Right ventricle myocardium superior (tissue), 1 donor: ENCODE measurements around the gene AGTPBP1. TPM values are rescaled to one million over a fixed set of nuclear protein-coding genes. Genes with fewer than 3 reads are reported as not detected.
A peak's percentile ranks its signal among the peaks of the same experiment; 100 is the strongest.

ENCODE experiments used
- ATAC-seq: fragments of 200-7000 bp; cut with Tn5 transposase; one replicate; pipeline ENCODE4 v1.9.1; 2020; ENCODE audit warnings: mild to moderate bottlenecking; ENCODE audit not compliant: poor library complexity
- DNase-seq: peaks from one replicate; pipeline ENCODE4 v3.0.0-alpha.2; 2020
- intact Hi-C: fragments of 100-400 bp; cut with DNase I; formaldehyde crosslinking; loops from one replicate; pipeline ENCODE4 v1.11.2; 2022
- total RNA-seq: library from RNA; stranded (reverse); fragmentation: NEBNext Ultra II Directional; extraction: Animal tissue kit (Norgen Biotek cat#: 25700); gene quantifications from one replicate; pipeline ENCODE4 v1.2.1, GENCODE V29; 2021
- donor health status: DM: no; HTN: yes; CAD: no; lungs with severe emphysema.

AGTPBP1 gene
- total RNA-seq, 1 donor from 2014 or later = 78.3 TPM

DNA sequence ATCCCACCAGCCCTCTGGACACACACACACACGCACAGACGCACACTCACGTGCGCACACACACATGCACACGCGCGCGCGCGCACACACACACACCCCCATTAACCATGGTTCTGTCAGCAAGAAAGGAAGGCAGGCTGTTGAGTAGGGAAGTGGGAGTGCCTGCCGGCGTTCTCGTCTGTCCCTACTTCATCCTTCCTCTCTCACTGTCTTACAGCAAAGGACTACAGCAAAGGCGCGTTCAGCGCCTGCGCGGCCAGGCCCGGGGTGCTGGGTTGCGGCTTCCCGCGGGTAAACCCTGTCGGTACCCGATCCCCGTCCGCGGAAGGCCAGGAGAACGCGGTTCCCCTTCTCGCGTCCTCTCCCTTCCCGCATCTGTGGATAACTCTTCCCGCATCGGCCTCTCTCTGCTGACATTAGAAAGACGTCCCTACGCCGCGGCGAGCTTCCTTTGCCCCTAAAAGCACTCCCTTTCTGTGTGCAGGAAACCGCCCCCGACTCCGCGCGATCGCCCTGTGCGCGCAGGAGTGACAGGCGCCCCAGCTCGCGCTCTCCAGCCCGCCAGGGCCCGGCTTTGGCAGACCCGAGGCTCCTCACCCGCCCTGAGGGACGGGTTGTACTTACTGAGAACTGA, 219.2 kb downstream of the AGTPBP1 start:
- intact Hi-C loops = no loop called here
- DNase-seq (peak; percentile 82), ATAC-seq (peak; percentile 83)

DNA sequence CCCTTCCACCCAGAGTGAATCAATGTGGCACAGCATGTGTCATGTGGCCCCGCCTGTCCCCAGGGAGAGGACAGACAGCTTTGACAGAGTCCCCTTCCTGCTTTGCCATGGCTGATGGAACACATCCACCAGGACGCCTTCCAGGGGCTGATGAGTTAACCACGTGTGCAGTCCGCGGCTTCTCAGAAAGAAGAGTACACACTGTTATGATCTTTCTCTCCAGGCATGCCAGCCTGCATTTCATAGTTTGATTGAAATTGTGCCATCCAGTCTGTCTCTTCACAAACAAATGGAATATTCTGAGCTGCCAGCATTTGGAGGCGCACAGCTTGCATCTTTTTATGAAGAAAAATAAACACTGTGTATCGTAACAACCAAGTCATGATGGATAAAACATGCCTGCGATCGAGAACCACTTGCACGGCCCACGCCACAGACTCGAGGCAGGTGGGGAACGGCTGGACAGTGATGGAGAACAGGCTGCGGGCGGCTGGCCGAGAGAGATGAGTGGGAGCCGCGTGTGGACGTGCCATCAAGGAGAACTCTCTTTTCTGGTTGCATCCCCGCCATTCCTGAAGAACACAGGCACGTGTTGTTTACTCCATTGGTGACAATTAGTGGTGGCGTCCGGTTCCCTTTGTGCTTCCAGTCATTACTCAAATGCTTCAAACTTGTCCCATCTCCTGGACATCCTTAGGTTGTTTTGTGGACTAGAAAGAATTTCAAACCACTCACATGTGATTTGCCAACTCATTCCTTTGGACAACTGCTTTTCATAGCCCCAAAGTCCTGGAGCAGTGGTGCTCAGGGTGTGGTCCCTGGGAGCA, 220.2 kb downstream of the AGTPBP1 start:
- intact Hi-C loops = no loop called here
- DNase-seq = peak; percentile 54

DNA sequence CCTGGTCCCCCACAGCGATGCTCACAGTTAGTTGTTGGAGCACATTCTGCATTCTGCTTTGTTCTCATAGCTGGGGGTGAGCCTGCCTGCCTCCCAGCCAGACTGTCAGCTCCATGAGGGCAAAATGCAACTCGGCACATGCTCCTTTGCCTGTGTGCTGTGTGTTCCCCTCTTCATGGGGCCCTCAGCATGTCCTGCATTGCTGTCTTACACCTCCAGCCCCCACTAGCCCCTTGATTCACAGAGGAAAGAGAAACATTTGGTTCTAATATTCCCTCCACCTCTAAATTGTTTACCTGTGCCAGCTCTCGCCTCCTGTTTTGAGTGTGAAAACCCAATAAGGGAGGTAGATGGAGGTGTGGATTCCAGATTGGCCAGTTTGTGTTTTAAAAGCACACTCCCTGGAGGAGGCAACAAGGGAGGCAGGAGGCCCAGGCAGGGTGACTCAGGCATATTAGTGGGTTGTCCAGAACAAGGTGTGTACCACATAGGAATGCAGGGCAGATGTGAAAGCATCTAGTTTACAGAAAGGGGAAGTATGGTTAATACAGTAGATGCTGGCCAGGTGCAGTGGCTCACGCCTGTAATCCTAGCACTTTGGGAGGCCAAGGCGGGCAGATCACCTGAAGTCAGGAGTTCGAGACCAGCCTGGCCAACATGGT, 224.6 kb downstream of the AGTPBP1 start:
- ATAC-seq (no peak), DNase-seq (no peak)
- intact Hi-C loops = no loop called here

More for the DNA sequence above, 220.2 kb downstream of the AGTPBP1 start:
- peak; percentile 52 for ATAC-seq

DNA sequence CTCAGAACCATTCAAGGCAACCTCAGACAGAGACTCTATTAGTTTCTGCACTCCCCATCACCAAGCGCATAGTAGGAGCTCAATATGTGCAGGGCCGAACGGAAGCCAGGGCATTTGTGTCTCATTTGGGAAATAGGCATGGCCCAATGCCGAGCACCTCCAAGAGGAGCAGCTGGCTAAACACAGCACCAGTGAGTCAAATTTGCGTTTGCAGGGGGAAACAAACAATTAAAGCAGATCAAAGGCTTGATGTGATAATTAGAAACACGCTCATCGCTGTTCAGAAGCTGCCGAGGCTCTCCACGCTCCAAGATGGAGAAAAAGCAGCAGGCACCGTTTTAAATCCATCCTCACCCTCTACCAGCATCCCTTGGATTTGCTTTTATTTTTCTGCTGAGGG, 225.3 kb downstream of the AGTPBP1 start:
- ATAC-seq (no peak), DNase-seq (no peak)
- intact Hi-C loops = no loop called here

DNA sequence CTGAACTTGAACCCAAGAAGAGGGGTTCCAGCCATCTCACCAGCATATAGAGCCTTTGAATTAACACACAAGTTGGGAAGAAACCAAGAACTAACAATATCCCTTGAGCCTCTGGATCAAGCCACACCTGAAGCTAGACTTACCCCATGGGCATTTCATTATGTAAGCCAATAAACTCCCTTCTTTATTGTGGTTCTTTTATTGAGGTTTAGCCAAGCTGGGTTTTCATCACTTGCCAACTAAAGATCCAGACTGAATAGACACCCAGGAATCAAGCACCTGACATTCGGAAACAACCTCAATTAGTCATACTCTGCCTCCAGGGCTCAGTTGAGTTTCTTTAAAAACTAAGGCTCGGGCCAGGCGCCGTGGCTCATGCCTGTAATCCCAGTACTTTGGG, 226.7 kb downstream of the AGTPBP1 start:
- no peak for DNase-seq
- intact Hi-C loops = no loop called here
- no peak for ATAC-seq

DNA sequence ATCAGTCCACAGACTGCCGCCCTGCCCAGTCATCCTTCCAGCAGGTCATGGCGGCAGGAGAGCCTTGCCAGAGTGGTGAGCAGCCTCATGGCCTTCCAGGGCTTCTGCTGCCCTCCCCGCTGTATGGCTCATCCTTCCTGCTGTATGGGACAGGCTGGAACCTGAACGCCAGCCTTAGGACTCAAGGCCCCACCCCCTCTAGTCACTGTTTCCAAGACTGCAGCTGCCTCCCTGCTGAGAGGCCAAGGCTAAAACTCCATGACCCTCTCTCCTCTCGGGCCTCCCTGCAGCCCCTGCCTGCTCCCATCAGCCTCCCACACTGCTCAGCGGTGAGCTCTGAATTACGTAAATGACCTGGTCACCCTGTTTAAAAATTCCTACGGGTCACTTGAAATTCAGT, 227.5 kb downstream of the AGTPBP1 start:
- intact Hi-C loops = no loop called here
- DNase-seq (no peak), ATAC-seq (no peak)

DNA sequence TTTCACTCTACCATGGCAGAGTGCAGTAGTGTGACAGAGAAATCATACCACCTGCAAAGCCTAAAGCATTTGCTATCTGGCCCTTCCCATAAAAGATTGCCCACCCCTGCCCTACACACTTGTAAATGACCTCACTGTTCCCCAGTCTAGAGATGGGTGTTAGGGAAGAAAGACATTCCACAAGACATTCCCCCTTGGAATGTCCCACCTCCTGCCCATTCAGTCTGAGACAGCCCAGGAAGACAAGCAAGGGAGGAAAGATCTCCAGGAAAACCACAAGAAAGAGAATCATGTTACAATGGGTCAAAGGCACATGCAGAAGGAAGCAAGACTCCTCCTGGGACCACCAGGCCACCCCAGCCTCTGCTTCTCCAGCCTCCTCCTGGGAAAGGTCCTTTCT, 230.0 kb downstream of the AGTPBP1 start:
- intact Hi-C loops = no loop called here
- ATAC-seq (no peak), DNase-seq (no peak)

DNA sequence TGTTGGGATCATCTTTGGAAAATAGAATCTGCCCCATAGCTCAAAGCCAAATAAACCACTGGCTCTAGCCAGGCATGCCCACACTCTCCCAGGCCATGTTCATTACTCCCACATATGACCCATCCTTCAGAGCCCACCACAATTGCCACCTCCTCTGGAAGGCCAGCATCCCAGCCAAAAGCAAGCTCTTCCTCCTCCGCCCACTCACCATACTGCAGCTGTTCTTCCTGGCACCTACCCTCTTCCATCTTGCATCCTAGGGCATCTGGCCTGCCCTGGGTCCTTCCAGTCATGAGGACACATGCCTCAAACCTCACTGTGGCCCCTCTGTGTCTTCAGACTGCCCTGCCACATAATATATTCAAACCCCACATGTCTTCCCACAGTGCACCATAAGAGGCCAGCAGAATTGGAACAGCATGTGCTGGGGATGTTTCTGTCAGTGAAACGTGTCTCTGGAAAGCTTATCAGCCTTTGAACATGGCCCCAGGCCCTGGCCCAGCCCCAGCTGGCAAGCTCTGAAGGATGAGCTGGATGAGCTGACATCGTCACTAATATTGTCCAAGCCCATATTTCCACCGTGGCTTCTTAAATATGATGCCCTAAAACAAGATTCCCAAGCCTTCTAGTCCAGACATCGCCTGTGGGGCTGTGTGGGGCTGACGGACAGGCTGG, 230.8 kb downstream of the AGTPBP1 start:
- DNase-seq (no peak), ATAC-seq (peak; percentile 31)
- intact Hi-C loops = no loop called here

DNA sequence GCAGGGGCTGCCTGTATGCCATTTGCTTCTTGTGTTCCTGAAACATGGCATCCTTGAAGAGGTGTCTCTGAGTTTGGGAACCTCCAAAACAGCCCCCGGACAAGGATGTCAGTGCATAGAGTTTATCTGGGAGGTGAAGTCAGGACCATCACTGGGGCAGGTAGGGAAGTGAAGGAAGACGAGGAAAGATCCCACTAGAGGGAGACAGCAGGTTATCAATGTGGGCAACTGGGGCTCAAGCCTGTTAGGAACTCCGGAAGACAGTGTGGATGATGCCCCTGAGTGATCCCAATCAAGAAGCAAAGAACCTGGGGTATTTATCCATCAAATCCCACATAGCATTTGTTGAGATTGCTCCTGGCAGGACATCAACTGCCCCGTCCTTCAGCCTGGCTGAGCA, 233.1 kb downstream of the AGTPBP1 start:
- ATAC-seq (no peak), DNase-seq (no peak)
- intact Hi-C loops = no loop called here

DNA sequence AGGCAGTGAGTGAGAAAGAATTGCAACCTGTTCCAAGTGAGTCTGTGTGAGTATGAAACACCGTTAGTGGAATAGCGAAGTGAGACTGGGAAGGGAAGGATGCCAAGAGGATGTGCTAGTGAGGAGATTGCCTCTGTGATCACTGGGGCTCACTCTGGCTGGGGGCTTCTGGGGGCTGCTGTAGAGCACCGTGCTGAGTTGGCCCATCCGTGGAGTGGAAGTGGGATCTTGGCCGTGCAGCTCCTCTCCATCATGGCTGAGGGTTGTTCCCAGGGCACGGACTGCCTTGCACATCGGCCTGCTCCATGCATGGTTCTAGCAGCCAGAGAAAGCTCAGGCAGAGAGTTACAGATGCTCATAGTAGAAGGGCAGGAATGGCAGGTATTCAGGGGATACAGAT, 236.1 kb downstream of the AGTPBP1 start:
- no peak for DNase-seq
- intact Hi-C loops = no loop called here
- no peak for ATAC-seq

DNA sequence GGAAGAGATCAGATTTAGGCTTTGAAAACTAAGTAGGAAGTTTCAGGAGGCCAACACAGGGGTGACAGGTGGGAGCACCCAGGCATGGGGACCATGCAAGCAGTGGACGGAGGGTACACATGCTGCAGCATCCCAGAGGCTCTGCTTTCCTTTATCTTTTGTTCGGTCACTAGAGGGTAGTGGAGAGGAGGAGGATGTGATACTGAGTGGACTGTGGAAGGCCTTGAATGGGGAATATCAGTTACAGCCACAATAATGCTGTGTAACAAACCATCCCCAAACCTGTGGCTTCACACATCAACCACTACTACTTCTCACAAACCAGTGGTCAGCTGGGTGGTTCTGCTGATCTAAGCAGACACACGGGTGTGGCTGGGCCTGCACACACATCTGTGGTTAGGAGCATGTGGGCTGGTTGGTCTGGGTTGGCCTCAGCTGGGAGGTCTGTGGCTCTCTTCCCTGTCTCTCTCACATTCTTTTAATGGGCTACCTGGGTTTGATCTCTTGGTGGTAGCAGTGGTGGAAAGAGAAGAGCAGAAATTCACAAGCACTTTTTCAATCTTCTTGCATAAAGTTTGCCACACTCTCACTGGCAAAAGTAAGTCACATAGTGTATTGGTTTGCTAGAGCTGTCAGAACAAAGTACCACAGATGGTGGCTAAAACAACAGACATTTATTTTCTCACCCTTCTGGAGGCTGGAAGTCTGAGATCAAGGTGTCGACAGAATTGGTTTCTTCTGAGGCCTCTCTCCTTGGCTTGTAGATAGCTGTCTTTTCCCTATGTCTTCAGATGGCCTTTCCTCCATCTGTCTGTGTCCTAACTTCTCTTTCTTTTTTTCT, 238.7 kb downstream of the AGTPBP1 start:
- no peak for DNase-seq
- intact Hi-C loops = no loop called here
- ATAC-seq = no peak

DNA sequence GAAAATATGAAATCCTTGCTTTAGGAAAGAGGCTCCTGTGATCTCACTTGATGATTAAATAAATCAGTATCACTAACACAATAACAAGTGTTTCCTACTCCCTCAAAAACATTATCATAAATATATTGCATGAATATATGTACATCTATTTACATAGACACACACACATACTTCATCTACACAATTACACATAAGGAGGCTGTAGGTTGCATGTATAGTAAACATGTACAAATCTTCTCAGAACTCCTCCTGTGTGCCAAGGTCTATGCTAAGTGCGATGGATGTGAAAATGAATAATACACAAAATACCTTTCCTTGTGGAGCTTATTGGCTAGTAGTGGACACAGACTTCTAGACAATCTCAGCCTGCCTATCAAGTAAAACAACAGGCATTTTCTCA, 239.9 kb downstream of the AGTPBP1 start:
- ATAC-seq (no peak), DNase-seq (no peak)
- intact Hi-C loops = no loop called here

DNA sequence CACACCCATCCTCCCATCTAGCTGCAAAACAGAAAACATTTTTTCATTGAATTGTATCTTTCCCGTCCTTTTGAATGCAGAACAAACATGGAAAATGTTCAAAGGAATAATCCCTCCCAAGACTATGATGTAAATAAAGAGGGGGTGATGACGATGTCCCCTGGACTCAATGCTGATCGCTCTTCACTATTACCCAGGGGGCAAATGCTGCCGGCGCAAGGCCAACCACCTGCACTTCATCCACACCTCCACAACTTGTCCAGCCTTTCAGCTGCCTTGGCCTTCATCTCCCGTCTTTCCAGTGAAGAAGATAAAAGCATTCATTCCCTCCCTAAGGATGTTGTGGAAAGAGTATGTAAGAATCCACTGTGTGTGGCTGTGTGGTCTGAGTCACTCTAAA, 240.3 kb downstream of the AGTPBP1 start:
- ATAC-seq (no peak), DNase-seq (no peak)
- intact Hi-C loops = no loop called here

Other genes with a start within 250 kb of the AGTPBP1 start
- gene NAA35, start 199.2 kb upstream of the AGTPBP1 start, total RNA-seq = 15.5 TPM